GM21390 (cell line): ENCODE results near the gene SIAH3.

Experiments used
- ATAC-seq: cut with Tn5 transposase; IDR thresholded peaks from one replicate; pipeline ENCODE4 v1.9.1; 2021; ENCODE audit not compliant: unreplicated experiment

SIAH3 gene

DNA sequence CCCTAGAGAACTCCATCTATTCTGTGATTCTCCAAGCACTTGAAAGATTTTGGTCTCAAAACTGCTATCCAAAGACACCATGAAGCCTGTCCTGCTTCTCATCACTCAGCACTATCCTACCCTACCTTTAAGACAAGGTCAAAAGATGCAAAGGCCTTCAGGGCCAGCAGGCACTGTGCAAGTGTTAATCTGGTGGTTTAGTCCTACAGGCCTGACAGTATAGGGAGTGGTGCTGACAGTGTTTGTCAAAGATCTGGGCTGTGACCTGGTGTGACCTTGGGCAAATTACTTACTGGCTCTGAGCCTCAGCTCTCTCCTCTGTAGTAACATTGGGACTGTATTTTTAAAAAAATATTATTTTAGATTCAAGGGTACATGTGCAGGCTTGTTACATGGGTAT, 28.0 kb downstream of the SIAH3 start:
- no peak for ATAC-seq

DNA sequence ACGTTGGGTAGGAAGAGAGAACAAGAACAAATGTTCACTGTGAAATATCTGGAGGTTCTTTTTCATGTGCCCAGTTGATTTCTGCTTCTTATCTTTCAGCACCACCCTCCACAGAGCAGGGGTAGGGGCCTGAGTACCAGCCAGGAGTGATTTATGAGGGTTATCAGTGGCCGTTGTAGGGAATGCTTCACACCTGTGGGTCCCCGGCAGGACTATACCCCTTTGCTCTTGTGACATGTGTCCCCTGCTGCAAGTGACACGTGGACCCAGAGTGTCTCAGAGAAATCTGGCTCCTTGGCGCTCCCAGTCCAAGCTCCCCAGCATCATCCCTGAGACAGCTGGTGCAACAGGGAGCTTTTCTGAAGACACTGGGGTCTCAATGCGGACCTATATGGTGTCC, 29.7 kb downstream of the SIAH3 start:
- ATAC-seq: no peak

DNA sequence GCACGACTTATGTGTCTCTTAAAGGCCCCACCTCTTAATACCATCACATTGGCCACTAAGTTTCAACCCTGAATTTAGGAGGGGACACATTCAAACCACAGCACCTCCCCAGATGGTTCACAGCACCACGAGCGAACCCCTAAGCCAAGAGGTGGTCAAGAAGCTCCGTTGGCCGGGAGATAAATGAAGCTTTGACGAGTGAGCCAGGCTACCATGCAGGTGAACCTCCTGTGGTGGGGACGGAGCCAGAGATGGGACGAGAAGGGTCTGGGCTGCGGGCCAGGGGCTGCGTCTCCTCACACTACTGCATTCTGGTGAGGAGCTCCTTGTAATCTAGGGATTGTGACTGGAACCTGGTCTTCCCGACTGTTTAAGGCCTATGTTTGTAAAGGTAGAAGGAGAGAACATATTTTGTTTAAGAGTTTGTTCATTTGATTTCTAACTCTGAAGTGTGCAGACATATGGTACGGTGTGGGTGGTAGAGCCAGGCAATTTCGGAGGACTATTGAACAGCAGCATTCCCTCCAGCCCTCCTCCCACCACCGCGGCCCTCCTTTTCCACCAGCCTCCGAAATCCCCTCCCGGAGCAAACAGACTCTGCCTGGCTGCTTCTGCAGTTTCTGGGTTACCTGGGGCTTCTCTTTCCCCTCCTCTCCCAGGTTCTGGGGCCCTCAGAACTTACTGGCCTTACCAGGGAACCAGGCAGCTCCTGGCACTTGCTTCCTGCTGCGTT, 31.3 kb downstream of the SIAH3 start:
- no peak for ATAC-seq

DNA sequence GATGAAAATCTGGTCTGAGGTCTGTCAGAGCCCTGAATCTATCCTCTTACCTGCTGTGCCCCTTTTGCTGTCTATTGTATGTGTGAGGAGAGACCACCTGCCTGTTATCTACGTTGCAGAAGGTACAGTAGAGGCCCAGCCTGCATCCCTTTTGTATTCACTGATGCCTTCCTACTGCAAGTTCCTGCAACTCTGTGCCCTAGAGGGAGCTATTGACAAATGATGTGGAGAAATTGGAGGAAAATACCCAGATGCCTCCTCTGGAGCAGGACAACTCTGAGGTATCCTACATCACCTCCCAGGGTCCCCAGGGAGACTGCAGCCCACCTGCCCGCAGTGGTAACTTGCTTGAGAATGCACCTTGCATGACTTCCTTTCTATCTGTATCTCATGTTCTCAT, 33.7 kb downstream of the SIAH3 start:
- no peak for ATAC-seq

DNA sequence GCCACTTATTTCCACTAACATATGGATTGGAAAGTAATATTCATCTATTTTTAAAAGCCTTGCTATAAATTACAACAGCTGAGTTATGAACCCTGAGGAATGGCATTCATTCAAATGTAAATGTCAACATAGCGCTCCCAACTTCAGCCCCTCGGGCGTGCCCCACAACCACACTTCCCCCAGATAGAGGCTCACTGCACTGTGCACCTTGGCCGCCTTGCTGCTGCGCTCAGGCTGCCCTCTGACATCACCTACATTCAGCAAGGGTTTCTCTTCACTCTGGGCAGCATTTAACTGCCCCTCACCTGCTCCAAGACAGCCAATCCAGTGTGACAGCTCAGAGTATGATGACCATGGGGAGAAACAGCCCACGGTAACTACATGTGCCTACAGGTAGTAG, 35.1 kb downstream of the SIAH3 start:
- no peak for ATAC-seq

DNA sequence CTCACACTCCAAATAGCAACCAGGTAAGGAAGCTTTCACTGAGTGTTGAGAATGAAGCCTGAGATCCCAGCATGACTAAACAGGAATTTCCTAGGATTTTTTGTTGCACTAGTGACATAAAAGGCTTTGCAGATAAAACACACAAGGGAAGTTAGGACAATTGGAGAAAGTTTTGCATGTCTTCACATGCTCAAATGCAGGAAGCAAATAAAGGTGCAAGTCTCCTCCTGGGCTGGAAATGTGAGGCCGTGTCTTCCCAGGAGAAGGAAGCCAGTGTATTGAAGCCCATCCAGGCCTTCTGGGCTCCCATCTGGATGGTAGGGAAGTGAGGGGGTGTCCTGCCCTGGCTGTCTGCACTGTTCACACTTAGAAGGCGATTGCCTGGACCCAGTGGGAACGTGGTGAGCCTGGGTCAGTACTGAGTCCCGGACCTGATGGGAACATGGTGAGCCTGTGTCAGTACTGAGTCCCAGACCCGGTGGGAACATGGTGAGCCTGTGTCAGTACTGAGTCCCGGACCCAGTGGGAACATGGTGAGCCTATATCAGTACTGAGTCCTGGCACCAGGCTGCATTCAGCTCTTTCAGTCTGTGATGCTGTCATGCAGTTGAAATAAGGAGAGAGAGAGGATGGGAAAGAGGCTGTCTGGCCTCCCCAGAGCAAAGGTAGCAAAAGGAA, 38.7 kb downstream of the SIAH3 start:
- no peak for ATAC-seq

DNA sequence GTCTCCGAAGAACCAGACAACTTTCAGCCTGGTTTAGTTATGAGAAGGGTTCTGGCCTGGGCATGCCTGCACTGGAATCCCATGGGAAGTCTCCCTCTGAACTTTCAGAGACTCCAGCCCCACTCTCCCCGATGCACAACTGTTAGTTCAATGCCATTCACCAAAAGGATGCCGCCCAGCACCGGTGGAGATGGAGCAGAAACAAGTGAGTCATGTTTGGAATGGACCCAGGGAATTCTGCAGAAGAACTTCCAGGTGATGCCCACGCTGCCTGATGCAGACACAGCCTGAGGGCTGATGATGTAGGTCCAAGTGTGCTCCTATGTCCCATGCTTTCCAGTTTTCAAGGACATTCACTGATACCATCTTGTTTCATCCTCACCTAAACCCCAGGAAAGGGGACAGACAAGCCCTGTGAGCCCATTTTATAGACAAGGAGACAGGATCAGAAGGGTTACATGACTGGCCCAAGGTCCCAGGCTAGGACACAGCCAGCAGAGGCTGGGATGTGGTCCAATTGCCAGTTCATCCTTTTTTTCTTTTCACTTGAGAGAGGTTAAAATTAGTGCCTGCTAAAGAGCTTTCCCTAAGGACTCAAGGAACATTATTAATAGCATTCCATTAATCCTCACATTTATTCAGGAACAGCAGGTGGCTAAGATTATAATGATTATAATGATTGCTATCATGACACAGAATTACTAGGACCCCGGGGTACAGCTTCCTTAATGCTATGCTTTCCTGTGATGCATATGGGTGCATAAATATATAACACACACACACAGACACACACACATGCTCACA, 39.5 kb downstream of the SIAH3 start:
- no peak for ATAC-seq

DNA sequence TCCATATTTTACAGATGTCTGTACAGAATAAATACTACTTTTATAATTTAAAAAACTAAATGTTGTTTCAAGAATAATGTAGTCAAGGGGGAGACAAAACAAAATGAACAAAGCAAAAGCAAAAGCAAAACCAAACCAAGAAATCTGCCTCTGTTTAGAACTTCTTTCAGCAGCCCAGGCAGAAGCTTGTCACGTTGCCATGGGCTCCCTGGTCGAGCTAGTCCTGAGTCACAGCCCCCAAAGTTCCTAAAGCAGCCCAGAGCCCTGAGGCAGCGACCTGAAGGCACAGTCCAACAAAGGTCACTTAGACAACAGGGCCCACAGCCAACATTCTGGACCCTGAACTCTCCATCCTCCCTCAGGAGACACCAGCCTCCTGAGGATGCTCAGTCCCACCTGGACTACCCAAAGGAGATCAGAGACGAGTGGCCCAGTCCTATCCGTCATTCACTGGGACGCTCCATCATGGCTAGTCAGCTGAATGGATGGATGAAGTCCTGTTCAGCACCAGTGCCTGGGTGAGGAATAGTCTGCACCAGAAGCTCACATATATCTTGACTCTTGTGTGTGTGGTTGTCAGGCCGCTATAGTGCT, 41.7 kb downstream of the SIAH3 start:
- ATAC-seq: no peak

DNA sequence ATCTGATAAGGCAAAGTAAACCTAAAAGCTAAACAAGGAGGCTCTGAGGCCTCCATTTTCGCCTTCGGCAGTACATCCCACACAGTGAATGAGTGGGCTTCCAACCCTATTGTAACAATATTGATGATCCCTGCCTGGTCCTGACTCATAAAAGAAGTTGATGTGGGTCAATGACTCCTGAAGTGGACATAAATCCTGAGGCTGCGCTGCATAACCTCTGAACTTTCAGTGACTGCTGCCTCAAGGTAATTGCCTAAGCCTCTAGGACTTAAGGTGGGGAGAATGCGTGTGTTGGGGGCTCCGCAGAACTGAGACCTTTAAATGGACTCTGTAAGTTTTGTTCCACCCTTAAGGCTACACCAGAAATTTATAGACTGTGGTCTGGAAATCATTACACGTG, 42.6 kb downstream of the SIAH3 start:
- ATAC-seq: no peak

DNA sequence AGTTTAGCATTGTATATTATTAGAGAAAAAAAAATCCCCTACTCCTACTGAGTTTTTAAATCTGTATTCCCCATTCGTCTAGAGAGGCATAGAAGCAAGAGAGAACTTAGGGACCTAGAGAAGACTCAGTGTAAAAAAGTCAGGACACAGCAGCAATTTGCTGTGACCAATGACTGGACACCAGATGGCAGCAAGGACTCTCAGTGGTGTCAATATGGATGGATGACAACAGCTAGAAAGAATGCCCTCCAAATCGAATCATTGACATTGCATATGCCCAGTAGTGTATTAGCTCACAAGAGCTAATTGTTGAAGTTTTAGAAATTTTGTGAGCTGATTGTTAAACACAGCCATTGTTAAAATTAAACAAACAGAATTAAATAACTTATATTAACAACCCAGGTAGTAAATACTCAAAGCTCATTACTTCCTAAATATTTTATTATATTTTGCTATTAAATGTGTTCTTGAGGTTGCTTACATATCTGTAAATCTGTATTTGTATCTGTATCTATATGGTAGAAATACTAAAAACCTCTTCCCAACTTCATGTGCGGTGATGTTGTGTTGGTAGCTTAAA, 43.9 kb downstream of the SIAH3 start:
- ATAC-seq: no peak

DNA sequence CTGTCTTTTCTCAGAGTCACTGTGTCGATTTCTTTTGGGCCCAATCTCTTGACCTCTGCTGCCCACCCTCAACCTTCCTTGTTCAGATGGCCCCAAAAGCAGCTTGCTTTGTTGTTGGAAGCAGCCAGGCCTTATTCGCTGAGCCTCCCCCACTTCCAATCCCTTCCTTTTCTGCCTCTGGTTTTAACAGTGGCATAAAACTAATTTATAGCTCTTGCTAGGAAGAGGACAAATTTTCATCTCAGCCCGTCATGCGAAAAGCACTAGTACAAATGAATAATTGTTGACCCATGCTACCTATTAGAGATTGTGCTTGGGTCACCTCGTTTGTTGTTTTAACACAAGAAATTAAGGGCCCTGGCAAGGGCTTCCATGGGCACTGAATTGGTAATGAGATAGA, 51.1 kb downstream of the SIAH3 start:
- no peak for ATAC-seq

DNA sequence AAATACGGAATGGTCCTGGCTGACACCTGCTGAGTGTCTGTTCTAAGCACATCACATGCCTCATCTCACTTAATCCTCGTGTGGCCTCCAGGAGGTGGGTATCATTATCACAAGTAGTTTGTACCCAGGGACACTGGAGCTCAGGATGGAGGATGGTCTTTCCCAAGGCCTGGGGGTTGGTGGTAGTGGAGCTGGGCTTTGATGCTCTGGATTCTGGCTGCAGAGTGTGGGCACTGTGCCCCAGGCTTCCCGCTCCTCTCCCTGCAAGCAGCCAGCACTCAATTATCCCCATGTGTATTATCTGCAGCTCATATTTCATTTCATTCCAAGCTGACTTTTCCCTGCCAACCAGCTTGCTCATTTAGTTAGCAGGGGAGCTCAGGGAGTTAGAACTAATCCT, 52.1 kb downstream of the SIAH3 start:
- no peak for ATAC-seq

DNA sequence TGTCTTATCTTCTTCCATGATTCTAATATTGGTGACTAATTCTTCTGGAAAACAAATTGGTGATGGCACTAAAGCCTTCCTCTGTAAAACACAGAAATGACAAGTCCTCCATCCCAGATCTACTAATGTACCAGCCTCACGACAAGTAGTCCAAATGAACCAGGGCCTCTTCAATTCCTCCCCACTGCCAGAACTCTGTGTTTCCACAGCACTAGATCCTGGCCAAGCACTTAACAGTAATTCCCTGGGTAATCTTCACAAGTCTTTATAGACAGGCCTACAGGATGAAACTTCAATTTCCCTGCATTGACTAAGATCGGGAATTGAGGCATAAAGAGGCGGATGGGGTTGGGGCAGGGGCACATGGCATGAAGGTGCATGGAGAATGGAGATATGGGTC, 52.7 kb downstream of the SIAH3 start:
- ATAC-seq: no peak

DNA sequence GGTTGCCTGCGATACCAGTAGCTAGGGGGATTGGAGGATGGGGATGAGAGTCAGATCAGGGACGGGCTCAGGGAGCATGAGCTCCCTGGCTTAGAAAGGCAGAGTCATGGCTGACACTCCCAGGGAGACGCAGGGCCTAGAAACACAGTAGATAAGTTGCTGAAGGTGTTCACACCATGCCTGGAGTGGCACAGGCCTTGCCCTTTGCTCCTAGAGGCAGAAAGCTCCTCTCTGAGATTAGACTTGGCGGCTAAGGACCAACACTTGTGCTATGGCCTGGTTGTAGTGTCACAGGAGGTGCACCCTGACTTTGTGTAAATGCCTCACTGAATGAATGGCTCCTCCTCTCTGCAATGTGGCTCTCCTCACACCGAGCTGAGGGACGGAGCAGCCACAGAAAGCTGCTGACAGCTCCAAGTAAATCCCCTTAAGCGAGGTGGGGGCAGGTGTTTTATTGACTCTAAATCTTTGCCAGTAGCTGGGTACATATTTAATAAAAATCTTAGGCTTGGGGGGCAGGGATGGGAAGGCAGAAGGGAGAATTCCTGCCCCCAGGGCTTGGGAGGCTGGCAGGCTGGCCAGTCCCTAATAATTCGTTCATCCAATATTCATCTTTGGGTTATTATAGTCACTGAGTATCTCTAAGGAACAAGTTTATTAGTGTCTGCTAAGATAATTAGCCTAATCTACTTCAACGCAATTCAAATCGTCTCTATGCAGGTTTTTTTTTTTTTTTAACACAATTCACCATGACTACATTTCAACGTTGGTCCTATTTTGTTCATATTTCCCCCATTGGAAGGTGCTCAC, 54.9 kb downstream of the SIAH3 start:
- ATAC-seq: no peak

DNA sequence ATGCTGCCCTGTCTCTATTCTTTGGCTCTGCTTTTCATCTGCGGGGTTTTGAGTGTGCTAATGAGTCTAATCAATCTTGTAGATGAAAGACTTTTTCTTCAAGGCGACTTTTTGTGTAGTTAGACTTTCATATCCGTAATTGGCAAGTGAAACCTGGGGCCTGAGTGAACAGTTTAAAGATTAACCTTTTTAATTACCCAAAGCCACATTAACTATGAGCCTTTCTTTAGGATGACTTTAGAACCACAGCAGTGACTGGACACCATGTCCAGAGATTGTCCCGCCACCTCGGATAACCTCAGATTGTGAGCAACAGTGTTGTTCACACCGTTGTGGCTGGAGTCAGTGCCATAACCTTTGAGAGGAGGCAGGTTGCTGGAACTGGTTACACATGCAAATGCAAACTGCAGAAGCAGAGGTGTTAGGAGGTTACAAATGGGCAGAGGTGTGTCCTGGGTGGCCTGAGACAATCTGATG, 58.7 kb downstream of the SIAH3 start:
- ATAC-seq: no peak

DNA sequence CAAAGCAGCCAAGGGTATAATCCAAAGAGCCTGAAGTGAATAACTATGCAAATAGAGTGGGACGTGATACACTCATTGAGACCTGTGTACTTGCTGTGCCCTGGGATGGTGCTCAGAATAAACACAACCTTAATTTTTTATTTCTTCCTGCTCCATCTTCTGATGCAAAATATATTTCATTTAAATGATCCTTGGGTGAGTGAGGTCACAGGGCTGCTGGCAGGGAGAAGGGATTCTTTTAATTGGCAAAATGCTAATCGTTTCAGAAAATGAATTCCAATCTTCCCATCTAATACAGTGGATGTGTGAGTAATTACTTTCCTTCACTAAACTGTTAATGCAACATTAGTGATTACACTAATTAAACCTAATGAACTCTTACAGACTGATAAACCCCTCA, 63.5 kb downstream of the SIAH3 start:
- ATAC-seq: no peak

DNA sequence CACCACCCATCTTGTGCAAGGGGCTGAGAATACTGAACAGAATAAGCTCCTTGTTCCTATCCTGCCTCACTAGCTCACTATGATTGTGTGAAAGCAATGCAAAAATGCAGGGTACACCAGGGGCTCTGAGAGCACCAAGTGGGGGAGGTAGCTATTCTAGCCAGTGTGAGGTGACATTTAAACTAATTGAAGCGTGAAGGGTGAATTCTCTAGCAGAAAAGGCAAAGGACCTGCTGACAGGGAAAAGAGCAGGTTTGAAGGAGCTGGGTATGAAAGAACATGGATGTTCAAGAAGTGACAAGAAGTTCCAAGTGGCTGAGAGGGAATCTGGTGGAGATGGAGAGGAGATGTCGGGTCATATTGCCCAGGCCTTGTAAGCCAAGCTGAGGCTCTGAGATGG, 64.2 kb downstream of the SIAH3 start:
- ATAC-seq: no peak

DNA sequence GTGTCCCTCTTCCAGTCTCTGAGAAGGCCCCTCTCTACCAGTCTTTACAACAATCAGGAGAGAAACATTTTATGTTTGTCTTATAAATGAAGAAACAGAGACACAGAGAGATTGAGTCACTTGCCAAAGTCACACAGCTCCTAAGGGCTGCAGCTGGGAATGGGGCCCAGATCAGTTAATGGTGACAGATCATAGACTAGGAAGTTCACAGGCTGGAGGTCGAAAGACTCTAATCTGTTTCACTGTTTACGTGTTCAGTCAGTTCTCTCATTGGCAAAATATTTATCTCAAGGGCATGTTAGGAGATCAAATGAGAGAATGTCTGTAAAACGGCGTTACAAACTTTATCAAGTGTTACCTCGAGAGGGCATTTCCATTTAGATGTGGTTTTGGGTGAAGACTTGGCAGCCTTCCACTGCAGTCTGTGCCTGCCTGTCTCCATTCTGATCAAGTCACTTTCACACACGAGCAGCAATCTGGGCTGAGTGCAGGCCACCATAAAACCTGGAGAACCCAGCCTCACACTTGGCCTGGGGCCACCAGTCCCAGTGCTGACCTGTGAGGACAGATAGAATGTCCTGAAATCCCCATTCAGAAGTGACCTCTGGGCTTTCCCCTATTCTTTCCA, 65.1 kb downstream of the SIAH3 start:
- no peak for ATAC-seq

DNA sequence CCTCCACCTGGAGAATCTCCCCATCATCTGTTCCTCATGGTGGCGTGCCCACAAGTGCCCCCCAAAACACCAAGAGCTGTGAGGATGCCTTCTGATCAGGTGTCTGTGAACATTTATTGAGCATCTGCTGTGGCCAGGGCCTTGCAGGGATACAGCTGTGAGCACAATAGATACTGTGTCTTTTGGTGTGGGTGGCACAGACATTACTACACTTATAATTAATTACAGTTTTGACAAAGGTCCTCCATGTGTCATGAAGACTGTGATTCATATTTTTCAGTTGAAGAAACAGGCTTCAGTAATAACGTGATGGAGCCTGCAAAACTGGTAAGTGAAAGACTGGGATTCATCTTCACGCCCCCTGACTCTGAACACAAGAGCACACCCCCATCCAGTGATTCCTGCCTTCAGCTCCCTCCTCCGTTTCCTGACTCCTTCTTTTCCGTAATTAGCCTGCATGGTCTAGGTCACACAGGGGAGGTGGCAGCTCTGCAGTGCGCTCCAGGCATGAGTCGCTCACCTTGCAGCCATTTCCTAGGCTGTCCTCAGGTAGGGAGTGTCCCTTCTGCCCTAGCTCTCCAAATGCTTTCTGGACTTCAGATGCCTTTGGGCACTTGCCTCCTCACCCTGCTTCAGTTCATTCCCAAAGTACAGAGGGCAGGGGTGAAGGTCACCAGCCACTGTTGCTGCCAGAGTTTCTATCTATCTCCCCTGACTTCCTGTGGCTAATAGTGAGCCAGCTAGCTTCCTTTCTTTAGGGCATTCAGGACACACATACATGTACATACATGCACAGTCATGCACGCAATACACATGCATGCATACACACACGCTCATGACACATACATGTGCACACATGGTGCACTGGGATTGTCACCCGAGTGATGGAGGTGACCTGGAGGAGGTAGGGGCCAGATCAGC, 66.5 kb downstream of the SIAH3 start:
- ATAC-seq: no peak
